Measurements from ENCODE around the gene MXD3.

DNA sequence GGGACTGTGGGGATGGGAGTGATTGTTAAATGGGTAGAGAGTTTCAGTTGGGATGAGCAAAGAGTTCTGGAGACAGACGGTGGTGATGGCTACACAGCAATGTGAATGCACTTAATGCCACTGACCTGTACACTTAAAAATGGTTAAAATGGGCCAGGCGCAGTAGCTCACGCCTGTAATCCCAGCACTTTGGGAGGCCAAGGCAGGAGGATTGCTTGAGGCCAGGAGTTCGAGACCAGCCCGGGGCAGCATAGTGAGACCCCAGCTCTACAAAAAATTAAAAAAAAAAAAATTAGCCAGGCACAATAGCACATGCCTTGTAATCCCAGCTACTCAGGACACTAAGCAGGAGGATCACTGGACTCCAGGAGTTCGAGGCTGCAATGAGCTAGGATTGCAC lies 32.1 kb upstream of the MXD3 start:
- TF ChIP-seq POLR2A (IDR thresholded peaks at IDR 0.05) = no peak
- TF ChIP-seq, protein P1, sequence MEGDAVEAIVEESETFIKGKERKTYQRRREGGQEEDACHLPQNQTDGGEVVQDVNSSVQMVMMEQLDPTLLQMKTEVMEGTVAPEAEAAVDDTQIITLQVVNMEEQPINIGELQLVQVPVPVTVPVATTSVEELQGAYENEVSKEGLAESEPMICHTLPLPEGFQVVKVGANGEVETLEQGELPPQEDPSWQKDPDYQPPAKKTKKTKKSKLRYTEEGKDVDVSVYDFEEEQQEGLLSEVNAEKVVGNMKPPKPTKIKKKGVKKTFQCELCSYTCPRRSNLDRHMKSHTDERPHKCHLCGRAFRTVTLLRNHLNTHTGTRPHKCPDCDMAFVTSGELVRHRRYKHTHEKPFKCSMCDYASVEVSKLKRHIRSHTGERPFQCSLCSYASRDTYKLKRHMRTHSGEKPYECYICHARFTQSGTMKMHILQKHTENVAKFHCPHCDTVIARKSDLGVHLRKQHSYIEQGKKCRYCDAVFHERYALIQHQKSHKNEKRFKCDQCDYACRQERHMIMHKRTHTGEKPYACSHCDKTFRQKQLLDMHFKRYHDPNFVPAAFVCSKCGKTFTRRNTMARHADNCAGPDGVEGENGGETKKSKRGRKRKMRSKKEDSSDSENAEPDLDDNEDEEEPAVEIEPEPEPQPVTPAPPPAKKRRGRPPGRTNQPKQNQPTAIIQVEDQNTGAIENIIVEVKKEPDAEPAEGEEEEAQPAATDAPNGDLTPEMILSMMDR (IDR thresholded peaks at IDR 0.05) = no peak
